KMS-11 (cell line): ENCODE data around the gene STEAP3.

Experiments used
- H2AFZ ChIP-seq: fragments of 200-600 bp; sonication (generic); 2 replicates; pipeline ENCODE4 v1.6.1; 2016; ENCODE audit warnings: antibody characterized with exemption, mixed run types, low read depth
- H3K27ac ChIP-seq: fragments of 200-600 bp; sonication (generic); 2 replicates; pipeline ENCODE4 v1.6.1; 2016; ENCODE audit warnings: mild to moderate bottlenecking, mixed run types
- H3K27me3 ChIP-seq: fragments of 200-600 bp; sonication (generic); 2 replicates; pipeline ENCODE4 v1.6.1; 2017; ENCODE audit warnings: mild to moderate bottlenecking, low read depth, mixed run types, moderate library complexity; ENCODE audit not compliant: insufficient read depth
- H3K36me3 ChIP-seq: fragments of 200-600 bp; sonication (generic); 2 replicates; pipeline ENCODE4 v1.6.1; 2017; ENCODE audit warnings: mild to moderate bottlenecking, mixed run types; ENCODE audit not compliant: insufficient read depth
- H3K4me1 ChIP-seq: fragments of 200-600 bp; sonication (generic); 2 replicates; pipeline ENCODE4 v1.6.1; 2016; ENCODE audit warnings: mild to moderate bottlenecking, low read depth, mixed run types; ENCODE audit not compliant: poor library complexity, severe bottlenecking
- H3K4me2 ChIP-seq: fragments of 200-600 bp; sonication (generic); 2 replicates; pipeline ENCODE4 v1.7.0; 2016; ENCODE audit warnings: mild to moderate bottlenecking, mixed run types
- H3K4me3 ChIP-seq: fragments of 200-600 bp; sonication (generic); IDR thresholded peaks from 2 replicates; pipeline ENCODE4 v1.6.1; 2017; ENCODE audit warnings: low read depth, low read length, mixed read lengths; ENCODE audit not compliant: insufficient read depth
- H3K79me2 ChIP-seq: fragments of 200-600 bp; sonication (generic); 2 replicates; pipeline ENCODE4 v1.6.1; 2016; ENCODE audit warnings: low read depth, mixed run types; ENCODE audit not compliant: insufficient read depth
- H3K9ac ChIP-seq: fragments of 200-600 bp; sonication (generic); 2 replicates; pipeline ENCODE4 v1.6.1; 2016; ENCODE audit warnings: mild to moderate bottlenecking, mixed run types
- H4K20me1 ChIP-seq: fragments of 200-600 bp; sonication (generic); 2 replicates; pipeline ENCODE4 v1.6.1; 2016; ENCODE audit warnings: mild to moderate bottlenecking, mixed run types; ENCODE audit not compliant: insufficient read depth
- CTCF ChIP-seq: fragments of 200-600 bp; sonication (generic); conservative IDR thresholded peaks from 2 replicates; pipeline ENCODE4 v1.6.1; 2017; ENCODE audit warnings: low read depth, mild to moderate bottlenecking, antibody characterized with exemption, low read length, moderate library complexity, mixed read lengths

STEAP3 gene

GRCh38 chr2:119219873-119220272 is 3.8 kb upstream of the STEAP3 start:
- no peak overlapping the region for H3K9ac ChIP-seq
- peaks cover 5% of the 10 kb centered on the region for H3K4me1 ChIP-seq
- H3K27me3 ChIP-seq: no peaks in the 10 kb centered on the region
- H3K36me3 ChIP-seq: no peaks in the 10 kb centered on the region
- TF ChIP-seq CTCF: no peak
- no peaks in the 10 kb centered on the region for H3K79me2 ChIP-seq
- H3K27ac ChIP-seq: no peak overlapping the region
- no peak overlapping the region for H3K4me3 ChIP-seq
- no peaks in the 10 kb centered on the region for H4K20me1 ChIP-seq
- H3K4me2 ChIP-seq: no peak overlapping the region
- no peak overlapping the region for H2AFZ ChIP-seq

GRCh38 chr2:119220720-119221301 is 2.8 kb upstream of the STEAP3 start:
- no peak for TF ChIP-seq CTCF
- Histone ChIP-seq H3K9ac (no peak overlapping the region), H3K36me3 (no peaks in the 10 kb centered on the region), H3K27me3 (no peaks in the 10 kb centered on the region), H2AFZ (no peak overlapping the region), H3K4me3 (no peak overlapping the region), H4K20me1 (no peaks in the 10 kb centered on the region), H3K4me1 (peaks cover 5% of the 10 kb centered on the region), H3K27ac (no peak overlapping the region), H3K79me2 (no peaks in the 10 kb centered on the region), H3K4me2 (no peak overlapping the region)

GRCh38 chr2:119221609-119222008 is 2.0 kb upstream of the STEAP3 start:
- Histone ChIP-seq H4K20me1 (no peaks in the 10 kb centered on the region), H3K4me3 (no peak overlapping the region), H3K27me3 (no peaks in the 10 kb centered on the region), H3K4me1 (peaks cover 5% of the 10 kb centered on the region), H2AFZ (no peak overlapping the region), H3K79me2 (no peaks in the 10 kb centered on the region), H3K4me2 (no peak overlapping the region), H3K9ac (no peak overlapping the region), H3K27ac (no peak overlapping the region), H3K36me3 (no peaks in the 10 kb centered on the region)
- no peak for TF ChIP-seq CTCF

- H3K36me3 ChIP-seq: no peaks in the 10 kb centered on the region
- H3K4me2 ChIP-seq: no peak overlapping the region
- no peak overlapping the region for H3K4me3 ChIP-seq
- H3K79me2 ChIP-seq: no peaks in the 10 kb centered on the region
- no peaks in the 10 kb centered on the region for H3K27me3 ChIP-seq
- TF ChIP-seq CTCF: no peak
- no peaks in the 10 kb centered on the region for H4K20me1 ChIP-seq
- H3K27ac ChIP-seq: no peak overlapping the region
- H3K4me1 ChIP-seq: peaks cover 5% of the 10 kb centered on the region
- no peak overlapping the region for H3K9ac ChIP-seq
- no peak overlapping the region for H2AFZ ChIP-seq
Observed at GRCh38 chr2:119222213-119222612, 1.4 kb upstream of the STEAP3 start.
